Endothelial cell of umbilical vein (primary cell): ENCODE data around the gene ADGRE3. TPM values are rescaled to one million over a fixed set of nuclear protein-coding genes. Genes with fewer than 3 reads are reported as not detected.

Experiments
- BruUV-seq: library from RNA; stranded (reverse); fragments of 400-500 nt; replicated peaks from 2 replicates; lab custom pipeline; 2021; lab: Mats Ljungman, UMichigan
- CTCF ChIA-PET: fragments of 300-600, 350-600 bp; sonication (Branson Sonifier 250); formaldehyde crosslinking; loops from one replicate; lab custom pipeline; 2021; ENCODE audit warnings: antibody characterized with exemption, inconsistent platforms; lab: Charles Lee
- POLR2A ChIA-PET: fragments of 300-600, 350-600 bp; sonication (Branson Sonifier 250); formaldehyde crosslinking; loops from one replicate; lab custom pipeline; 2021; ENCODE audit warnings: antibody characterized with exemption, inconsistent platforms; lab: Charles Lee
- DNase-seq: peaks from one replicate; pipeline ENCODE4 v3.0.0-alpha.2; 2011; ENCODE audit warnings: low read depth, low spot score
- FAIRE-seq: peaks from 2 replicates; lab custom pipeline; 2011; peaks lifted over from hg19 to GRCh38; lab: Jason Lieb, UNC
- H2AFZ ChIP-seq: 2 replicates; pipeline ENCODE4 v1.6.0; 2012; ENCODE audit warnings: low read depth, low read length, control low read depth, inconsistent platforms
- H3K27ac ChIP-seq: 2 replicates; pipeline ENCODE4 v1.5.1; 2011; ENCODE audit warnings: low read depth, mild to moderate bottlenecking, control low read depth, low read length, moderate library complexity; ENCODE audit not compliant: insufficient read depth
- H3K27me3 ChIP-seq, 2 experiments: 2 replicates each; pipeline versions ENCODE4 v1.6.0 to v1.6.1; 2011; ENCODE audit warnings: low read length in 2 of 2, mixed read lengths in 1 of 2; ENCODE audit not compliant: control insufficient read depth in 2 of 2, insufficient read depth in 2 of 2
- H3K36me3 ChIP-seq, 2 experiments: 2 replicates in 1 of 2; 3 replicates in 1 of 2; pipeline ENCODE4 v1.5.1; 2011; ENCODE audit warnings: low read length in 2 of 2, mild to moderate bottlenecking in 1 of 2, moderate library complexity in 1 of 2; ENCODE audit not compliant: control insufficient read depth in 2 of 2, insufficient read depth in 2 of 2; ENCODE audit errors: extremely low read depth in 1 of 2
- H3K4me1 ChIP-seq: 3 replicates; pipeline ENCODE4 v1.5.1; 2011; ENCODE audit warnings: mild to moderate bottlenecking, low read length; ENCODE audit not compliant: control insufficient read depth, insufficient read depth; ENCODE audit errors: extremely low read depth
- H3K4me2 ChIP-seq: 2 replicates; pipeline ENCODE4 v1.6.1; 2011; ENCODE audit warnings: low read length, control low read depth, mixed read lengths; ENCODE audit not compliant: insufficient read depth
- H3K4me3 ChIP-seq, 3 experiments: fragments of 200-600 bp in 1 of 3; sonication (generic), shearing (Covaris generic) in 1 of 3; replicated peaks in 1 of 3; 2 replicates each; pipeline ENCODE4 v1.5.1; 2011 to 2016; ENCODE audit warnings: control low read depth in 3 of 3, low read length in 3 of 3, mild to moderate bottlenecking in 2 of 3, inconsistent platforms in 1 of 3, low read depth in 1 of 3, moderate library complexity in 1 of 3; ENCODE audit not compliant: insufficient read depth in 1 of 3
- H3K79me2 ChIP-seq: 2 replicates; pipeline ENCODE4 v1.6.0; 2012; ENCODE audit warnings: low read length, inconsistent platforms; ENCODE audit not compliant: control insufficient read depth, insufficient read depth
- H3K9ac ChIP-seq: replicated peaks from 2 replicates; pipeline ENCODE3; 2011; ENCODE audit warnings: low read length, control low read depth; ENCODE audit not compliant: insufficient read depth; ENCODE audit errors: extremely low read depth
- H3K9me1 ChIP-seq: replicated peaks from 3 replicates; pipeline ENCODE4 v1.6.0; 2011; ENCODE audit warnings: mild to moderate bottlenecking, low read length; ENCODE audit not compliant: control insufficient read depth, insufficient read depth; ENCODE audit errors: extremely low read depth
- H3K9me3 ChIP-seq: replicated peaks from 2 replicates; pipeline ENCODE4 v1.5.1; 2012; ENCODE audit warnings: low read length, inconsistent platforms; ENCODE audit not compliant: control insufficient read depth, insufficient read depth
- H4K20me1 ChIP-seq: replicated peaks from 2 replicates; pipeline ENCODE3; 2011; ENCODE audit warnings: mild to moderate bottlenecking, low read length; ENCODE audit not compliant: control insufficient read depth, insufficient read depth; ENCODE audit errors: extremely low read depth
- CTCF ChIP-seq, 2 donors: IDR thresholded peaks; 1 replicate in 1 of 2; 2 replicates in 1 of 2; pipeline ENCODE4 v1.5.1; 2011; ENCODE audit warnings: low read length in 2 of 2, mild to moderate bottlenecking in 2 of 2, moderate library complexity in 2 of 2, control low read depth in 1 of 2, inconsistent platforms in 1 of 2, low read depth in 1 of 2; ENCODE audit not compliant: insufficient read depth in 1 of 2; ENCODE audit errors: extremely low read depth in 1 of 2
- FOS ChIP-seq: IDR thresholded peaks from 2 replicates; pipeline ENCODE4 v1.6.1; 2011; ENCODE audit warnings: mild to moderate bottlenecking, low read length, moderate library complexity, borderline replicate concordance; ENCODE audit not compliant: insufficient read depth
- GATA2 ChIP-seq: IDR thresholded peaks from 2 replicates; pipeline ENCODE4 v1.7.0; 2011; ENCODE audit warnings: low read depth, mild to moderate bottlenecking, moderate library complexity, mixed read lengths, low read length; ENCODE audit not compliant: insufficient read length, insufficient read depth
- JUN ChIP-seq: IDR thresholded peaks from 2 replicates; pipeline ENCODE4 v1.6.1; 2011; ENCODE audit warnings: borderline replicate concordance, low read depth; ENCODE audit not compliant: insufficient read length, insufficient read depth
- MYC ChIP-seq: IDR thresholded peaks from one replicate; pipeline ENCODE4 v1.6.1; 2011; ENCODE audit warnings: mild to moderate bottlenecking, low read depth, low read length
- POLR2A ChIP-seq: IDR thresholded peaks from 2 replicates; pipeline ENCODE4 v1.6.1; 2012; ENCODE audit warnings: low read depth, mild to moderate bottlenecking, control low read depth, low read length
- POLR2AphosphoS5 ChIP-seq: IDR thresholded peaks from 2 replicates; pipeline ENCODE4 v1.6.1; 2012; ENCODE audit warnings: low read depth, mild to moderate bottlenecking, control low read depth, low read length, moderate library complexity; ENCODE audit not compliant: insufficient read depth
- dilution Hi-C: fragments of 300-500 bp; cut with MboI; formaldehyde crosslinking; loops from one replicate; pipeline ENCODE4 v1.15.0; 2019; ENCODE audit warnings: low sequenced_read_pairs; ENCODE audit not compliant: extremely low pct_ligation_motif_present
- intact Hi-C: fragments of 100-400 bp; cut with micrococcal nuclease; formaldehyde crosslinking; loops from one replicate; pipeline ENCODE4 v1.10.0; 2022
- polyA plus RNA-seq, 4 experiments: library from polyadenylated mRNA; depleted of rRNA in 3 of 4; stranded (reverse) in 3 of 4; unstranded in 1 of 4; fragments of >200 nt; gene quantifications; 2 replicates each; pipeline versions ENCODE4 v1.2.1 to v1.2.3, GENCODE V29; 2011 to 2012; ENCODE audit warnings: missing spikeins in 1 of 4
- total RNA-seq: library from RNA; stranded (reverse); gene quantifications from 2 replicates; pipeline ENCODE4 v1.2.3, GENCODE V29; 2021
- TF ChIP-seq, protein P1 (sequence below): IDR thresholded peaks from 2 replicates; pipeline ENCODE4 v1.6.1; 2011; ENCODE audit not compliant: insufficient read depth, insufficient read length

ADGRE3 gene
- total and polyA plus RNA-seq, 2 donors (not counting 3 experiments of a cell fraction or from before 2014, with no cell fraction given): not detected

DNA sequence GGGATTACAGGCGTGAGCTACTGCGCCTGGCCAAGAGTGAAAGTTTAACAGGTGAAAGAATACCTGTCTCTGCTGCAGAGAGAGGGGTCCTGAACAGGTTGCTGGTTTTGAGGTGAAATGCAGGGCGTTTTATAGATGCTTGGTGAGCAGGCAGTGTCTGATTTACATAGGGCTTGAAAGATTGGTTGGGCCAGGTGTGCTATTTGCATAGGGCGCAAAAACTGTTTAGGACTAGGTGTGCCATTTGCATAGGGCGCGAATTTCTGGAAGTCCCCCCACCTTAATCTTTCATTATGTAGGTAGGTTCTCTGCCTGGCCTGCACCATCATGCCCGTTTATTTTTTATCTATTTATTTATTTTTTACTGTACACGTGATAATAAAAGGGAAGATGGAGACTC lies 98.3 kb downstream of the ADGRE3 start:
- DNase-seq (no peak), FAIRE-seq (no peak)
- Histone ChIP-seq H3K27me3 (no peaks in the 10 kb centered on the region), H3K27ac (no peak overlapping the region), H3K4me3 (no peak overlapping the region), H3K9me3 (no peaks in the 10 kb centered on the region), H4K20me1 (no peaks in the 10 kb centered on the region), H3K9ac (no peak overlapping the region), H3K4me1 (no peaks in the 10 kb centered on the region), H3K9me1 (no peaks in the 10 kb centered on the region), H3K36me3 (no peaks in the 10 kb centered on the region), H3K4me2 (no peak overlapping the region), H2AFZ (no peak overlapping the region), H3K79me2 (peaks cover 3% of the 10 kb centered on the region)
- no TSS peak for BruUV-seq
- dilution Hi-C loops (no loop called here), intact Hi-C loops (no loop called here)
- TF ChIP-seq GATA2: no peak
- TF ChIP-seq POLR2A: no peak
- TF ChIP-seq CTCF (IDR thresholded peaks at IDR 0.05; ENCODE audit: extremely low read depth in 1 of 2, insufficient read depth in 1 of 2, low read depth in 1 of 2, low read length in 2 of 2): no peak
- TF ChIP-seq JUN: no peak
- no peak for TF ChIP-seq POLR2AphosphoS5
- TF ChIP-seq FOS: no peak
- TF ChIP-seq, protein P1, sequence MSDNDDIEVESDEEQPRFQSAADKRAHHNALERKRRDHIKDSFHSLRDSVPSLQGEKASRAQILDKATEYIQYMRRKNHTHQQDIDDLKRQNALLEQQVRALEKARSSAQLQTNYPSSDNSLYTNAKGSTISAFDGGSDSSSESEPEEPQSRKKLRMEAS: no peak
- no peak for TF ChIP-seq MYC
- ChIA-PET POLR2A (no interaction called here), CTCF (interaction anchor here (12.1 kb wide), 1 partner anchor 111 kb away, joined by 342 read pairs; the partner anchor contains the start of gene ZNF333)
